GOT3 (cell line): ENCODE measurements around the gene MEX3A.
"Not testable (repeated sequence)": the region's sequence is repeated elsewhere in the genome, so short reads cannot be mapped to it uniquely, and the experiment has no call there.

Experiments
- DNase-seq: peaks from one replicate; lab custom pipeline; 2025; ENCODE audit warnings: mixed read lengths; lab: John Stamatoyannopoulos, UW

MEX3A gene

GRCh38 chr1:156078728-156079127 lies 3.5 kb downstream of the MEX3A start:
- DNase-seq = no peak

GRCh38 chr1:156077430-156077760 lies 4.9 kb downstream of the MEX3A start:
- no peak for DNase-seq

- no peak for DNase-seq
Measured at GRCh38 chr1:156076609-156077429, 5.4 kb downstream of the MEX3A start.

- DNase-seq = no peak
Measured at GRCh38 chr1:156075775-156076204, 6.5 kb downstream of the MEX3A start.

GRCh38 chr1:156075162-156075561 lies 7.1 kb downstream of the MEX3A start:
- DNase-seq = no peak

- no peak for DNase-seq
Measured at GRCh38 chr1:156074661-156075060, 7.6 kb downstream of the MEX3A start.

- DNase-seq = no peak
Measured at GRCh38 chr1:156073740-156074139, 8.5 kb downstream of the MEX3A start.

- no peak for DNase-seq
Measured at GRCh38 chr1:156073110-156073687, 9.1 kb downstream of the MEX3A start.

GRCh38 chr1:156072251-156072650 lies 10.0 kb downstream of the MEX3A start:
- no peak for DNase-seq

GRCh38 chr1:156071332-156071816 lies 10.9 kb downstream of the MEX3A start:
- DNase-seq = not testable (repeated sequence)

GRCh38 chr1:156070548-156070947 lies 11.7 kb downstream of the MEX3A start:
- DNase-seq = no peak

GRCh38 chr1:156069490-156070455 lies 12.5 kb downstream of the MEX3A start:
- no peak for DNase-seq

- no peak for DNase-seq
Measured at GRCh38 chr1:156067262-156067661, 15.0 kb downstream of the MEX3A start.

- DNase-seq = no peak
Measured at GRCh38 chr1:156065871-156066270, 16.4 kb downstream of the MEX3A start.

GRCh38 chr1:156065212-156065611 lies 17.1 kb downstream of the MEX3A start:
- no peak for DNase-seq

- no peak for DNase-seq
Measured at GRCh38 chr1:156064615-156065014, 17.6 kb downstream of the MEX3A start.

GRCh38 chr1:156063997-156064285 lies 18.3 kb downstream of the MEX3A start:
- DNase-seq = no peak

GRCh38 chr1:156062189-156062588 lies 20.1 kb downstream of the MEX3A start:
- no peak for DNase-seq

- DNase-seq = no peak
Measured at GRCh38 chr1:156060937-156061636, 21.2 kb downstream of the MEX3A start, which contains the start of gene RAB25. Gene RAB25 (plus strand): TSS chr1:156061160. CDS start chr1:156061401, 241 bp downstream.

- no peak for DNase-seq
Measured at GRCh38 chr1:156056326-156056849, 25.9 kb downstream of the MEX3A start.

GRCh38 chr1:156055281-156056048 lies 26.8 kb downstream of the MEX3A start:
- DNase-seq = no peak
